ENCODE measurements around the gene ZDHHC14.
"Not testable (repeated sequence)": the region's sequence is repeated elsewhere in the genome, so short reads cannot be mapped to it uniquely, and the experiment has no call there.

Gene ZDHHC14

DNA sequence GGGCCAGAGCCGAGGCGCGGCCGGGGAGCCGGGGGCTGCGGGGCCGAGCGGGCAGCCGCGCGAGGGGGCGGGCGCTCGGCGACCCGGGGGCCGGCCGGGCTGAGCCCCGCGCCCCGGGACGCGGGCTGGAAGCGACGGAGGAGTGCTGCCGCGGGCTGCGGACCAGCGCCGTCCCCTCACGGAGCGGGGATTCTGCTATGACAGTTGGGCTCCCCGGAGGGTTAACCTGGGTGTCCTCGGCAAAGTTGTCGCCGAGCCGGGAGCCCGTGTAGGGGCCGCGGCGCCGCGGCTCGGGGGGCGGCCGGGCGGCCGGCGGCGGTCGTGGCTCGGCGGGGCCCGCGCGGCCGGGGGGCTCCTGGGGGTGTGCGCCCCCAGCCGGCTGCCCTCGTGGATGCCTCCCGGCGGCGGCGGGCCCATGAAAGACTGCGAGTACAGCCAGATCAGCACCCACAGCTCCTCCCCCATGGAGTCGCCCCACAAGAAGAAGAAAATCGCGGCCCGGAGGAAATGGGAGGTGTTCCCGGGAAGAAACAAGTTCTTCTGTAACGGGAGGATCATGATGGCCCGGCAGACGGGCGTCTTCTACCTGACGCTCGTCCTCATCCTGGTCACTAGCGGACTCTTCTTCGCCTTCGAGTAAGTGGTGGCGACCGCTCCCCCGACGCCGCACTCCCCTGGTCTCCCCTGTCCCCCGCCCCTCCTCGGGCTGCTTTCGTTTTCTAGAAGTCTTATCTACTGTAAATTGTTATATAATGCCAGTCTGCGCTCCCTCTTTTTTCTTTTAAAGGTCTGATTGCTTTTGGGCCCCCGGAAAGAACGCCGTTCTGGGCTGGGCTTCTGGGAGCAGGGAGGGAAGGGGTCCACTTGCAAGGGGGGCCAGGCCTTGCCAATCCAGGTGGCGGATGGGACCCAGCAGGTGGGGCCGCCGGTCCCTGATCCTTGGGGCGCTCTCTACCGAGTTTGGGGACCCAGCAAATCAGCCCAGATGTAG is 936 bp downstream of the ZDHHC14 start:
- no peak for DNase-seq

DNA sequence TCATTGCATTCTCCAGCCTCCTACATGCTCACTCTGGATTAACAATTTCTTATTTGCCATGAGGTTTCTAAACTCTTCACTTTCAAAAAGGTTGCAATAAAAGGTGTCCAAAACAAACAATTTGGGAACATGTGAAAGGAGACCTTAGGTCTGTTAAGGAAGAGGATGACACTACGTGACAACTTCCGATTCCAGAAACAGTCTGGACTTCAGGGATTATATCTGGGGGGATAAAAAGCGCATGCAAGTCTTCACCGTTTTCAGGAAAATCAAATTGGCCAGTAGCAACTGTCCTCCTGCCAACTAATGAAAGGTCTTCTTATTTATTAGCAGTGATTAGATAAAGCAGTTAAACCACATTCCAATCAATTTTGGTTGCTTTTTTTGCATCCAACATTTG is 1.8 kb downstream of the ZDHHC14 start:
- DNase-seq = no peak

DNA sequence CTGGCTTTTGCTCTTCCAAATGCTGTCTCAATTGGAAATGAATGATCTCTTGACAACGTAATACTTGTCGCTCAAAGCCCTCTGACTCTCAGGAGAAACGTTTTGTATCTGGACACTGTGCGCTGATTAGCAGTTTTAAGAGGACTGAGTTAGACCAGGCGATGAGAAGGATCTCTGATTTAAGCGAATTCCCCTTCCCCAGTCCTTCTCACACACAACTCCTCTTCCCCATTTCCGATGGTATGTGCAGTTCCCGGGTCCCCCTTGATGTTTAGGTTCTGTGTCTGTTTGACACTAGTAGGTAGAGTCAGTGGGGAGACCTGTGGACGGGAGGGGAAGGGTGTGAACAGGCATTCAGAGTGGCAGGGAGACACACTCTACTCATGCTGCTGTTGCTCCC is 2.5 kb downstream of the ZDHHC14 start:
- no peak for DNase-seq

DNA sequence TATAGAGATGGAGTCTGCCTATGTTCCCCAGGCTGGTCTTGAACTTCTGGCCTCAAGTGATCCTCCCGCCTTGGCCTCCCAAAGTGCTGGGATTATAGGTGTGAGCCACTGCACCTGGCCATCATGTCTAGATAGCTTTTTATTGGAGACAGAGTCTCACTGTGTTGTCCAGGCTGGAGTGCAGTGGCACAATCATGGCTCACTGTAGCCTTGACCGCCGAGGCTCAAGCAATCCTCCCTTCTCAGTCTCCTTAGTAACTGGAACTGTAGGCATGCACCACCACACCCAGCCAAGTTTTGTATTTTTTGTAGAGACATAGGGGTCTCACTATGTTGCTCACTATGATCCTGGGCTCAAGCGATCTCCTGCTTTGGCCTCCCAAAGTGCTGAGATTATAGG is 4.0 kb downstream of the ZDHHC14 start:
- not testable (repeated sequence) for DNase-seq

DNA sequence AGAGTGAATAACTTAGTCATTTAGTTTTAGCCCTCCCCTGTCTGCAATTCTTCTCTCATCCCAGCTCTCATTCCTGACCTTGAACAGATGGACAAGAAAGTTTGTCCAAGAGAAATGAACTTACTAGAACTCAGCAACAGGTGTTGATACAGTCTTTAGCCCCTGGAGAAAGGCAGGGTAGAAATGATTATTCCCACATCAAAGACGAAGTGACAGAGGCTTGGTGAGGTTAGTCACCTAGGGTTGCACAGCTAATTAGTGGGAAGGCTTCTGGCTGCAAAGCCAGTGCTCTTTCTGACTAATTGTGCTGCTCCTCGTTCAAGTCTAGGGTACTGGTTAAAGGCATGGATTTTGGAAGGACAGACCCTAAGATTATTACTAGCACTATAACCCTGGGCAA is 4.5 kb downstream of the ZDHHC14 start:
- no peak for DNase-seq

DNA sequence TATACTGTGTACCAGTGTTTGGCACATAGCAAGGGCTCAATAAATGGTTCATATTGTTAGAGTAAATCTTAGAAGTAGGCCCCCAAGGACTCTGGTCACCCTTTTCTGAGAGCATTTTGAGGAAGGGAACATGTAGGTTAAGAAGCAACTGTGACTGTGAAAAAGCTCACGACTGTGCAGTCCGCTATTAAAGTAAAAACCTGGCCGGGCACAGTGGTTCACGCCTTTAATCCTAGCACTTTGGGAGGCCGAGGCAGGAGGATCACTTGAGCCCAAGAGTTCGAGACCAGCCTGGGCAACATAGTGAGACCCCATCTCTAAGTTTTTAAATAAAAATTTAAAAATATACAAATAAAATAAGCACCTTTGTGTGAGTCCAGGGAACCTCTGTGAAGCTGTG is 5.0 kb downstream of the ZDHHC14 start:
- no peak for DNase-seq

DNA sequence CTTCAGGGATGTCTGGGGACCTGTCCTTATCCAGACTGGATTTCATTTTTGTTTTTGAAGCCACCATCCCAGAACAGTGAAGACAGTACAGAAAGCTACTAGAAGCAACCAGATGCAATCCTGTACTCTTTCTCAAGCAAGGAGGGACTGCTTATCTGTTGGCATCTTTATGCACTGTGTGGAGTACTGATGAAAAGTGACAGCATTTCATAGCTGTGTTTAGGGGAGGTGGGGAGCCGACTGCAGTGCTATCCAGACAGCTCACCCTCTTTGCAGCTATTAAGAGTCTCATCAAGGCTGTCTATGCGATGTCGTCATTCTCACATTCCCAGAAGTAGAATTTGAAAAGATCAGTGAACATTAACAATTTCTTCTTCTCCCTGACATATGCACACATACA is 5.5 kb downstream of the ZDHHC14 start:
- DNase-seq = no peak

DNA sequence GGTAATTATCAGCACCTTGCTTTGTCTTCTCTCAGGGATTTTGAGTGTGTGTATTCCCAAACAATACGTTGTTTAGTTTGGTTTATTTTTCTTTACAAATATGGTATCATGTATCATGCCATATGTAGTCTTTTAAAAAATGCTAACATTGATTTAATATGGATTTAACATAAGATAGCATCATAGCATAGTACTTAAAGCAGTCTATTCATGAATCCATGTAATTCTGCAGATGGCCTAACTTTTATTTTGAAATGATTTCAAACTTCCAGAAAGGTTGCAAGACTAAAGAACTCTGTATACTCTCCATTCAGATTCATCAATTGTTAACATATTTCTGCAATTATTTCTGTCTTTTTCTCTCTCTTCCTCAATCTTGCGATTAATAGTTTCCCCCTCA is 7.9 kb downstream of the ZDHHC14 start:
- no peak for DNase-seq

DNA sequence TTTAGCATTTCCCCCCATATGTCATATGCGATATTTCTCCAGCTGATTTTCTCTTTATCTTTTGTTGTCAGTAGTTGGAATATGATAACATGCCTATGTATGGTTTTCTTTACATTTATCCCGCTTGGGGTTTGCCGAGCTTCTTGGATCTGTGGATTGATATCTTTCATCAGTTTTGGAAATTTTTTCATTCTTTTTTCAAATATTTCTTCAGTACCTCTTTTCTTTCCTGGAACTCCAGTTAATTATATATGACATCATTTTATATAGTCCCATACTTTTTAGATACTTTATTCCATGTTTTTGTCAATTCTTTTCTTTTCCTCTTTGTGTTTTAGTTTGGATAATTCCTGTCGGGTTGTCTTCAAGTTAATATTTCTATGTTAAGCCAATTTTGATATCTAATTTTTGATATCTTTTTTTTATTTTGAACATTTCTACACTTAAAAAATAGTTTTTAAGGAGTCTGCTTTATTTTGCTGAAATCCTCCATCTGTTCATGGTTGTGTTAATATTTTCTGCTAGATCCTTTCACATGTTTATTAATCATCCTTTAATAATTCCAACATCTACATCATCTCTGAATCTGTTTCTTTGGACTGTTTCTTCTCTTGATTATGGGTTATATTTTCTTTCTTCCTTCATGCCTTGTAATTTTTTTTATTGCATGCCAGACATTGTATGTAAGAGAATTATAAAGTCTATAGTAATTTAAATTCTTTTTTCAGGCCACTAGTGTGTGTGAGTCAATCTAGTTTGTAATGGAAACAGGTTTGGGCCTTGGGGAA is 9.5 kb downstream of the ZDHHC14 start:
- DNase-seq = no peak

DNA sequence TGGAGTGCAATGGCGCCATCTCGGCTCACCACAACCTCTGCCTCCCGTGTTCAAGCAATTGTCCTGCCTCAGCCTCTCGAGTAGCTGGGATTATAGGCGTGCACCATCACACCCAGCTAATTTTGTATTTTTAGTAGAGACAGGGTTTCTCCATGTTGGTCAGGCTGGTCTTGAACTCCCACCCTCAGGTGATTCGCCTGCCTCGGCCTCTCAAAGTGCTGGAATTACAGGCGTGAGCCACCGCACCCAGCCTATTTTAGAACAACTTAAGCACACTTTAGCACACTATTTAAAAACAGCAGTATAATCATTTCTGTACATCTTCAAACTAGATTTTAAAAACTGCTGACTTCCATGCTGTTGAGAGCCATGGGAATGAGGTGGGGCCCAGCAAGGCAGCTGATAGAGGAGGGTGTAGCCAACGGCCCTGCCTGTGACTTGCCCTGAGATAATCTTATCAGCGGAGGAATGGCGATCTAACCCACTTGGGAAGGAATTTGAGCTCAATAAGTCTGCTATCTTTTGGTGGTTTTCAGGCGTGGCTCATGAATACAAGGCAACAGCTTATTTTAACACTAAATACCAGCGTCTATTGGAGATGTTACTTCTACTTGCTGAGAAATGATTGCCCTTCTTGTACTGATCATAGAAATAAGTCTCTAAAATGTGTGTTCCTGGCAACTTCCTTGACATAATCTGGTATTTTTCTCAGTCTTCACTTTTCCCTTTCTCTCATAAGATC is 12.1 kb downstream of the ZDHHC14 start:
- no peak for DNase-seq

DNA sequence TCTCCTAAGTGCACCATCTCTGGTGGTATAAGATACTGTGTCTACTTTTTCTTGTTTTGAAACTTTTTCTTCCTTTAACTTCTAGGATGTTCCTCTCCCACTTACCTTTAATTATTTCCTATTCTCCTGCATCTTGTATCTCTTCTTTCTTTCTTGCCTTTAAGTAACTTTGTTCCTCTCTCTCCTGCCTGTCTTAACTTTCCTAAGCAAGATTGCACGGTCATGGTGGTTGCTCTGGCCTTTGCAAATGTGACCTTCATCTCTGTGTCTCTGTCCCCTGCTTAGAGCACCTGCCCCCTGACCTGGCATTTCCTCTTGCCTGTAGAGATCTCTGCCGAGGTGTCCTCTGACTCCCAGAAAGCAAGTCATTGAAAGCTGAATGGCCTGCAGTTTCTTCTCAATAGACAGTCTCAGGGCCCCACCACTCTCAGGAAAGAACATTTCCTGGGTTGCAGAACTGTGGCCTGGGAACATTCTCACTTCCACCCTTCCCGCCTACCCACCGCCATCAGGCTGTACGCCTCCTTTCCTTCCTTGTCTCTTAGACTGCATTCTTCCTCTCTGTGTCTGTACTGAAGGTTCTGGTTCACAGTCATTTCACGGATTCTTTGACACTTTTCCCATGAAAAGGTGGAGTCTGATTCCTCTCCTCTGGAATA is 12.8 kb downstream of the ZDHHC14 start:
- peak; percentile 52 for DNase-seq

DNA sequence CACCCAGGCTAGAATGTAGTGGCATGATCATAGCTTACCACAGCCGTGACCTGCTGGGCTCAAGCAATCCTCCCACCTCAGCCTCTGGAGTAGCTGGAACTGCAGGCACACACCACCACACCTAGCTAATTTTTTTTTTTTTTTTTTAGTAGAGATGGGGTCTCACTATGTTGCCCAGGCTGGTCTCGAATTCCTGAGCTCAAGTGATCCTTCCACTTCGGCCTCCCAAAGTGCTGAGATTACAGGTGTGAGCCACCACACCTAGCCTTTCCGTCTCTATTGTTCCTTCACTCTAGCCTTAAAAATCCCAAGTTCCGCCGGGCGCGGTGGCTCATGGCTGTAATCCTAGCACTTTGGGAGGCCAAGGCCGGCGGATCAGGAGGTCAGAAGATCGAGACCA is 14.2 kb downstream of the ZDHHC14 start:
- DNase-seq = not testable (repeated sequence)

DNA sequence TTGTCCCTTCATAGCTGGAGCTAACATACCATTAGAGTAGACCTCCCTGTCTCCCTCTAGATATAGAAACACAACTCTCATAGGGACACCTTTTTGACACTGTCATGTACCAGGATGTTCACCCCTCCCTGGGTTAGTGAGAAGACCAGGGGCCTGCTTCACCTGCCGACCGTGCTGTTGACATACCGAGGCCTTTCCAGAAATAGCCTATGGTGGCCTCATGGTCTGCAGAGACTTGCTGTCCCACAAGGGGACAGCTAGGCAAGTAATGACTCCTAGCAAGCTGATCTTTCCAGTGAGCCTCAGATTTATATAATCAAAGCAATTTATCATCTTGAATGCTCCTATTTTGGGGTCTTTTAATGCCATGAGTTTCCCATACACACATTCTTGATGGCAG is 15.0 kb downstream of the ZDHHC14 start:
- no peak for DNase-seq

DNA sequence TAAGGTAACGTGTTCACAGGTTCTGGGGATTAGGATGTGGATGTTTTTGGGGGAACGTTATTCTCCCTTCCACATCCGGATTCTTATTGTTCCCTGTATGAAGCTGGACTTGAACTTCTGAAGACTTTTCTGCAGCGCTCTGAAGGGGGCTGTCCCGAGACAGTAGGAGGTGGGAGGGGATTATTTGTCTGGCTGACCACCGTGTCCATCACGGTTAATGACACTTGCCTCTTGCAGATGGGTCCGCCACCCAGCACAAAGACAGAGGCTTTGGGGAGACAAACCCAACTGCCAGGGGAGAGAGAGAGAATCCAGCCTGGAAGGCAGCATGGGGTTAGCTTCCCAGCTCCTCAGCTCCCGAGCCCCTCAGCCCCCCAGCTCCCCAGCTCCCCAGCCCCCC is 16.7 kb downstream of the ZDHHC14 start:
- DNase-seq = no peak

DNA sequence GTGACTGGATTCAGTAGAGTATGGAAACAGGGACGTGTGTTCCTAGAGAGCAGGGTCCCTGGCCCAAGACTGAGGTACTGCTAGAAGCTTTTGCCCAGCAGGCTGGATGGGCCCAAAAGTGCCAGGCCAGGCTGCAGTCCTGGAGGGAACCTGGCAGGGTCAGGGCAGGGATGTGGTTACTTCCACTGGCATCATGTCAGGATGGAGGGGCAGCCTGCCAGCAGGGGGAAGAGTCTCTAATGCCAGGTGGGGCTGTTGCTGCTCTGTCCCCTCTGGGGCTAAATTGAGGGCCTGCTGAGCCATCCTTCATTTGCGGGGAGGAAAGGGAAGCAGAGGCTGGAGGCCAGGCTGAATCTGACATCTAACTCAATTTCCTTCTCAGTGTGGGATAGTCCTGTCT is 17.2 kb downstream of the ZDHHC14 start:
- DNase-seq = no peak

DNA sequence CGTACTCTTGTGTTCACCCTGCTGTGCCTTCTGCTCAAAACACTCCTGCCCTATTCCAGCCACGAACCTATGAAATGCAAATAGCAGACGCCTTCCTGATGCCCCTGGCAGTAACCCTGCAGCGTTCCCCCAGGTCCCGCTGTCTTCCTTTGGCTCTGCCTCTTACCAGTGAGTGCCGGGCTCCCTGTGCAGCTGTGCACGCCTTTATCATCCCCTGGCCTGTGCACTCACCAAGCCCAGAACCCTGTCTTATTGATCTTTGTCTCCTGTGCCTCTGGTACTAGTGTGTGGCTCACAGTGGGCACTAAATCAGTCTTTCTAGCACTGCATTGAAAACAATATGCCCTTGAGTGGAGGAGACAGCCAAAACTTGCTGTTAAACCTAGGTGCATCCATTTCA is 19.7 kb downstream of the ZDHHC14 start:
- no peak for DNase-seq

DNA sequence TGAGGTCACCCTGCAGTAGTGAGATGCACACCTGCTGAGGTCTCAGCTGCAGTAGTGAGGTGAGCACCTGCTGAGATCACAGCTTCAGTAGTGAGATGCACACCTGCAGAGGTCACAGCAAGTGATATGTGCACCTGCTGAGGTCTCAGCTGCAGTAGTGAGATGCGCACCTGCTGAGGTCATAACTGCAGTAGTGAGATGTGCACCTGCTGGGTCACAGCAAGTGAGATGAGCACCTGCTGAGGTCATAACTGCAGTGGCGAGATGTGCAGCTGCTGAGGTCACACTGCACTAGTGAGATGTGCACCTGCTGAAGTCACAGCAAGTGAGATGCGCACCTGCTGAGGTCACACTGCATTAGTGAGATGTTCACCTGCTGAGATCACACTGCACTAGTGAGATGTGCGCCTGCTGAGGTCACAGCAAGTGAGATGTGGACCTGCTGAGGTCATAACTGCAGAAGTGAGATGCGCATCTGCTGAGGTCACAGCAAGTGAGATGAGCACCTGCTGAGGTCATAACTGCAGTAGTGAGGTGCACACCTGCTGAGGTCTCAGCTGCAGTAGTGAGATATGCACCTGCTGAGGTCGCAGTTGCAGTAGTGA is 20.8 kb downstream of the ZDHHC14 start:
- DNase-seq = no peak

DNA sequence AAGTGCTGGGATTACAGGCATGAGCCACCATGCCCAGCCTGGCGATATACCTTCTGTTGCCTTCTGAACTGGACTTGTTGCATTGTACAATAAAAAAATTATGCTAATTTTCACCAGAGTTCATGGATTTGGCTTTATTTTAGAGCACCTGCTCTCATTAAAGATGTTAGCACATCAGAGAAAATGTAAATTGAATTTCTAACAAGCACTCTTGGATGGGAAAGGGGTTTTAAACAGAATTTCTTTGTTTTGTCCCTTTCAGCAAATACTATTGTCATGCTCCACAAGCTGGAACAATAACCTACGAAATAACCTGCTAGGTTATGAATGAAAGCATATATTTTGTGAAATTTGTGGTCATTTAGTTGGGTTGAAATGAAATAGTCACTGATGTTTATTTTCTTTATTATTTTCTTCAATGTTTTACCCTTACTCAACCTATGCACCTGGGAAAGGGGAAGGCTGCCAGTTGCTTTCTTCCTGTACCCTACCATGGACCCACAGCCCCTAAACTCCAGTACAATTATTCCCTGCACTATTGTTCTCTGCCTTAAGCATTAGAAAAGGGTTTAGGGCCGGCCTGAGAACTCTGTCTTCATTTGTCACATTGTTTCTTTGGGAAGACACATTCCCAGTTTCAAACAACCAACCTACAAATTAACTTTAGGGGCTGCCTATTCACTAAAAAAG is 22.2 kb downstream of the ZDHHC14 start:
- DNase-seq = no peak

DNA sequence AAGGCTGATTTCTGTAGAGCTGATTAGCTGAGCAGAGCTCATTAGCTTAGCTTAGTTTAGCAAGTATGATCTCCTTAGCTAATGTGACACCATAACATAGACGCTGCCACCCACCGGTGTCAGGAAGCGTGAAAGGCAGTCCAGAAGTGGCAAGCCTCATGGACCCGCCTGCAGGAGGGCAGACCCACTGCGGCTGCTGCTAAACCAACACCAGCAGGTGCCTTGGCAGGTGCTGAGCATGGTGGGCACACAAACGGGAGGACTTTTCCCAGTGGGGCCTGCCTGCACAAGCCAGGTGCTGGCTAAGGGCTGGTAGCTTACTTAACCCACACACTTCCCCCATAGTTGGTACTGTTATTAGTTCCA is 22.7 kb downstream of the ZDHHC14 start:
- no peak for DNase-seq

DNA sequence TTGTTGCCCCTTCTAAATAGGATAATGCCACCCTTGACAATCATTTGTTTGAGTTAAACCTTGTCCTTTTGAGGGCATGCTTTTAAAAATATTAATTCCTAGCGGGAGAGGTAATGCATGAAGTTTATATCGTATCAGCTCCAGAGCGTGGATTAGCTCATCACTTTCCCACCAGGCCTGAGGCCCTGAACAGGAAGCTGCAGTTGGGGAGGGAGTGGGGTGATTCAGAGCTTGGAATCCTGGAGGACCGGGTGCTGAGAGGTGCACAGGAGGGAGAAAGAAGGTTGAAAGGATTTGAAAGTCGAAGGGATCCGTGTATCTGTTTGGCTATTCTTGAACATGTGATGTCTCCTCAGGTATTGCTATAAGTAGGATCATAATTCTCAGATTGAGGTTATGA is 25.0 kb downstream of the ZDHHC14 start:
- no peak for DNase-seq

DNA sequence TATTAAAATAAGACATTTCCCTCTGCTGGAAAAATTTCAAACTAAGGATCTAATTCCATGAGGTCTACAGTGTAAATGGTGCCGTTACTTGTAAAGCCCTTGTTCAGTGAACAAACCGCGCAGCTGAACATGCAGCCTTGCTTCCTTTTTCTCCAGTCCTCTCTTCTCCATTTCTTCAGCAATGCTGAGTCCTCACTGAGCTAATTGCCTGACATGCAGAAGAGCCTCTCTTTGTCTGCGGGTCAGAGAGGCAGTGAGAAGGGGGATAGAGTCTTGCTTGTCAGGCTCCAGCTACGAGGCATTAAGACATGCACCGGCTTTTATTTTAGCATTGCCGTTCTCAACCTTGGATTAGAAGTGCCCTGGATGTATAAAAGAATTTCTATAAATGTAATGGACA is 25.7 kb downstream of the ZDHHC14 start:
- DNase-seq = no peak

DNA sequence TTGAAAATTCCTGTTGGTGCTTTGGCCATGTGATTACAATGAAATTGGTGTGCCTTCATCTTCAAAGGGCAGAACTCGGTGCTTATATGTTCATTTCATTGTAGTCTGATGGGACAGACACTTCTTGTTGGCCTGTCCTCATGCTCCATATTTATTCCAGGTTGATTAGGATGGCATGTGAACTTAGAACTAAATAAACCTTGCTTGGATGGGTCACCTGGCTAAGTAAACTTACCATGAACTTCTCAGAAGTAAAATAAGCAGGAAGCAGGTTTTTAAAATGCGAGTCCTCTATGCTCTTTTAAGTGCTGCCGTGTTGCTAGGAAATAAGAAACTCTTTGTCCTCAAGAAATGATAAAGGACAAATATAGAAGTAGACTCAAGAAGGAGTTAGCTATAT is 26.7 kb downstream of the ZDHHC14 start:
- DNase-seq = no peak
